EH (cell line): ENCODE measurements around the gene GDPD3.

ENCODE experiments used
- DNase-seq: peaks from one replicate; pipeline ENCODE4 v3.0.0-alpha.2; 2015; ENCODE audit warnings: low read depth

The GDPD3 gene

DNA sequence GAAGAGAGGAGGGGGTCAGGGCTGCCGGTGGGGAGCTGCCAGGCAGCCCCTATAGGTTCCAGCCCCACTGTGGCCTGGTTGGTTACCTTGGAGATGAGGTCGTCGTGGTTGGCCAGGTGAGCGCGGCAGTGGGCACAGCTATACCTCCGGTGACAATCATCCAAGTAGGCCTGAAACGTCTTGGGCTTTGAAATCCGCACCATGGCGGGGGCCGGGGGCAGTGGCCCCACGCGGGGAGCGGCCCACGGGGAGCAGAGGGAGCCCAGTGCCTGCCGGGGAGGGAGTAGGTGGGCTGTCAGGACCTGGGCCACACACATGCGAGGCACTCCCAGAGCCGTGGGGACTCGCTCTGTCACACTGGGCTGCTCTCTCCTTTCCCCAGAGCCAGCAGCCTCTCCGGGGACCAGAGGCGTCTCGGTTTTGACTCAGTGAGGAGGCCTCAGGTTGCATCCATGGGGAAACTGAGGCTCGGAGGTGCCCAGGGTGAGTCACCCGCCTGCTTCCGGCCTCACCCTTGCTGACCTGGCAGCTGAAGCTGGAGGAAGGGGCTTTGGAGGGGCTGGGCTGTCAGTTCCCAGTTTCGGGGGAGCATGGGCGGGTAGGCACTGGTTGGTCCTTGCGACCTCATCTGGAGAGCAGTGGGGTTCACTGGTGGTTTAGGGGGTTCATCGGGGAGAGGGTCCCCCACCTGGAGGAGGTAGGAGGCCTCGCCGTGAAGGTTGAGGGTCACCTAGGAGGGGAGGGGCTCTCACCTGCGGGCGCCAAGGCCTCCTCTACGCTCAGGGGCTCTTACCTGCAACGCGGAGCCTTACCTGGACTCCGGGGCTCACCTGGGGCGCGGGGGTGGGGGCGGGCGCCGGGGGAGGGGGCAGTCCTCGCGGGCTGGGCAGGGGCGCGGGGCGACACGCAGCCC, 17.9 kb downstream of the GDPD3 start:
- peak; percentile 18 for DNase-seq

DNA sequence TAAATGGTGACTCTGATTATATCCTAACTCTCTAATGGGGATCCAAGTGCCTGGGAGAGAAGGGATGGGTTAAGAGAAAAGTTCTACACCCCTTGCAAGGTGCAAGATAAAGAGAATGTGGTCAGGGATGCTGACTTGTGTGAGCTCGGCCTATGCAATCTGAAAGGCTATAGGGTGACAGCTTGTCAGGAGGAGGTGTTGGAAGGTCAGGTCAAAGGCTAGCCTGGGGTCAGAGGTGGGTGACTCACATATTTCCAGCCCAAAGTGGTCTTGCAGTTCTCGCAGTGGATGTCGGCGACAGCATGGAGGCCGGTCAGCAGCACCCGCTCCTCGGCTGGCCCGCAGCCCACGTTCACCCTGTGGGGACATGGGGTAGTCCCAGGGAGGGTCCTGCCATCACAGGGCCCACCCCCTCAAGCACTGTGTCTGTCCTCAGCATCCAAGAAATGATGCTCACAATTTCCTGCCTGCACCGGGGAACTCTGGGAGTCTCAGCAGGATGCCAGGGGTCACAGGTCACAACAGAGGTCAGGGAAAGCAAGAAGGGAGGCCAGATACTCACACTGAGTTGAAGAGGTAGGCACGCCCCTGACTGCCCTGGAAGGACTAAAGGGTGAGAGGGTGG, 18.7 kb downstream of the GDPD3 start:
- DNase-seq, result no peak

DNA sequence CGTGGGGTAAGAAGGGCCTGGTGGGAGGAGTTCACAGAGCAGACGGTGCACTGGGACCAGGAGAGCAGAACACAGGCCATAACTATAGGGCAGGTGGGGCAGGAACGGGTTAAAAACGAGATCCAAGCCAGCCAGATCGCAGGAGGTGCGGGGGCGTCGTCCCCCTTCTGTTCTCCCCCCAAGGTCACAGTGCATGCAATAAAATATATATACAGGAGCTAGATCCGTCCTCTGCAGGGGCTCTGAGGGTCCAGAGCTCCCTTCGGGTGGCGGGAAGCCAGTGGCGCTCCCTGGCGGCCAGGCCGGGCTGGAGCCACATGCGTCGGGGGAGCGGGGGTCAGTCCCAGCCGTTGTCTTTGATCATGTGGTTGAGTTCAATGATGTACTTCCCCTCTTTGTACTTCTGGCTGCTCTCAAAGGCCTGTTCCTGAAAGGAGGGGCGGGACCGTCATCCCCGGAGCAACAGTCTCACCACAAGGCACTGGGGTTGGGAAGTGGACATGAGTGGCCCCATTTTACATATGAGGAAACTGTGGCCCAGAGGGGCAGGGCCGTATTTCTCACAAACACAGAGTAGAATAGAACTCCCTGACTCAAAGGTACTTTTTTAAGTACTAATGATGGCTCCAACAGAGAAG, 20.8 kb downstream of the GDPD3 start:
- DNase-seq, result peak; percentile 43

DNA sequence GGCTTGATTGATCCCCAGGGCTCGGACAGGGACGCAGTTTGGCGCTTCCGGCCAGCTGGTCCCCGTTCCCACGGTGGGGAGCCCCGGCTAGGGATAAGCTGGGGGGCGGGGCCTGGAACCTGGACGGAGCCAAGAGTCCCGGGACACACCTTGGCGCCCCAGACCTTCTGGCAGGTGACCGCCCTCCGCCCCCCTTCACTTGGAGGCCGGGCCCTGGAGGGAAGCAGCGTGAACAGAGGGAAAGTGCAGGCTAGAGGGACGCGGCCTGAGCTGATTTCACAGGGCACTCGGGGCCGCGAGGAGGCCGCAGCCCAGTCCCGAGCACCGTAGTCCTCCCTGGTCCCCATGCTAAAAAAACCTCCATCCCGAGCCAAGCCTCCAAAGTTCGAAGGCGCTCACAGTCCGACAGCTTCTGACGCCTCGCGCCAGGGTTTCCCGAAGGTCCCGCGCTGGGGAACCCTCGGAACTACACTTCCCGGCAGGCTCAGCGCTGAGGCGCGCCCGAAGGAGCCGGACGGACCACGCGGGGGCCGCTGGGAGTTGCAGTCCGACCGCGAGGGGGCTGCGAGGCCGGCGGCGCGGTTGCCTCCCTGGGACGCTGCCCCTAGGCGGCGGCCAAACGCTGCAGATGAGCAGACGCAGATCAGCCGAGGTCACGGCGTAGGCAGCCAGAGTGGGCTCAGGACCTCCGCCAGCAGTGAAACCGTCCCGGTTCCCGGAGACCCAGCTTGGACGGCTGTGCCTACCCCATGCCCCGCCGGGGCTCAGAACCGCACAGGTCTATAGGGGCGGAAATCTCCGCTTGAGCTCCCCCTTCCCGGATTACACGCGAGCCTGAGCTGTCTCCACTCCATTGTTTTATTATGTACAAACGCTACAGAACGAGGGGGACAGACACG, 21.6 kb downstream of the GDPD3 start, which contains the start of gene TBX6:
TSS of gene TBX6 (minus strand) at position 451 of the 899 bp plus-strand sequence. CDS start 731 bp downstream, outside the sequence.
- DNase-seq, result peak; percentile 90

DNA sequence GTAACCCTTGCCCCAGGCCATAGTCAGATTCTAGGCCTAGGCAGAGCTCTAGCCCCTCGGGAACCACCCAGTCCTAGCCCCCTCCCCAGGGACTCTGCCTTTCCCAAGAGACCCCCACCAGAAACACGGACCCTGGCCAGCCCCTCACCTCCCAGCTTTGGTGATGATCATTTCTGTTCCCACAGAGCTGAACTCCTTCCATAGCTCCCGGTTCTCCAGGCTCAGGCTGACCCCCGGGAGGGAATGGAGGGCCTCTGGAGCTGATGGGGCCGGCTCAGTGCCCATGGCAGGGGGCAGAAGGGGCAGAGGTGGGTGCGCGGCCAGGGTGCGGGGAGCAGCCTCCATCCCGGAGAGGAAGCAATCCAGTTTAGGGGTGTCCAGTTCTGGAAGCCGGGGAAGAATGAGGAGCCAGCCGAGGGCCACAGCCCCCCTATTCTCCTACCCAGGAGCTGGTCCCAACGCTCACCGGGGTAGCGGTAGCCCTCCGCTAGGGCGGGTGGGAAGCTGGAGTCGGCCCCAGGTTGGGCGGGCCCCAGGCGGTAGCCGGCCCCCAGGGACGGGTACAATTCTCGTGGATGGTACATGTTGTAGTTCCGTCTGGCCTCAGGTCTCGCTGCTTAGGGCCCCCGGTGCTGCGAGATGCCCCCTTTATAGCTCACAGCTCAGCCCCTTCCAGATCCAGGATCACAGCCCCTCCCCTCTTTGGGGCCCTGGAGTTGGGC, 22.6 kb downstream of the GDPD3 start:
- DNase-seq, result no peak

DNA sequence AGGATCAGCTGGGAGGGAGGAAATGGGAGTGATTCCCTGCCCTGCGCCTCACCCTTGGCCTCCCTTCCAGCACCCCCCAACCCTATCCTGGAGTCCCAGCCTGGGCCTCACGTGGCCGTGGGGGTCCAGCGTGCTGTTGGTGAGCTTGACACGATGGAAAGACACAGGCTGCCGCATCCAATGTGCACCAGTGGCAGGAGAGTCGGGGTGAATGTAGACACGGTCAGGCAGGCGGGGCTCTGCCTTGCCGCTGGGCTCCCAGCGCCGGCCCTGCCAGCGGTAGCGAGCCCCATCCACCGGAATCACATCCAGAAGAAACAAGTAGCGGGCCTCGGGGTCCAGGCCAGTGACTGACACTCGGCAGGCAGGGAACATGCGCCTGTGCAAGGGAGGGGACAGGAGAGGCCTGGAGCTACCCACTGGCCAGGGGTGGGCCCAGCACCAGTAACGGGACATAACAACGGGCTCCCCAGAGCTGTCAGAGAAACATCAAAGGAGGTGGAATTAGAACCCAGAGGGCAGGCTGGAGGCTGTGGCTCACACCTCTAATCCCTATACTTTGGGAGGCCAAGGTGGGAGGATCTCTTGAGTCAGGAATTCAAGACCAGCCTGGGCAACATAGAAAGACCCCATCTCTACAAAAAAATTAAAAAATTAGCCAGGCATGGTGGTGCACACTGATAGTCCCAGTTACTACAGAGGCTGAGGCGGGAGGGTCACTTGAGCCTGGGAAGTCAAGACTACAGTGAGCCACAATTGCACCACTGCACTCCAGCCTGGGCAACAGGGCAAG, 24.3 kb downstream of the GDPD3 start:
- DNase-seq, result no peak

DNA sequence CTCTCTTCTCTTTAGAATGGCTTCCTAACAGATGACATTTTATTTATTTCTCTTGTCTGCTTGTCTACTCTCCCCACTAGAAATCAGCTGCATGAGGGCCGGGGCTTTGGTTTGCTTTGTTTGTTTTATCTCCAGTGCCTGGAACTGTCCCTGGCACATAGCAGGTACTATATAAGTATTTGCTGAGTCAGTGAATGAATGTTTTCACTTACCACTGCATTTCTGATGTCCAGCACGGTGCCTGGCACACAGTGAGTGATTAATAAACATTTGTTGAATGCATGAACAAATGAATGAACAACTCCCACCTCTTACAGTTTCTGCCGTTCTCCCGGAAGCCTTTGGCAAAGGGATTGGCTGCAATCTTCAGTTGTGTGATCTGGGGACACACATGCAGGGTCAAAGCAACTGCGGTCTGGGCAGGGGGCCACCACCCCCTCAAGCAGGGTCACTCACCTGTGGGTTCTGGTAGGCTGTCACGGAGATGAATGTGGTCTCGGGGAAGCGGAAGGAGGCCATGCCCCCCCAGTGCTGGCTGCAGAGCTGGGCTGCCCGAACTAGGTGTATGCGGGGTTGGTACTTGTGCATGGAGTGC, 25.0 kb downstream of the GDPD3 start:
- no peak for DNase-seq

DNA sequence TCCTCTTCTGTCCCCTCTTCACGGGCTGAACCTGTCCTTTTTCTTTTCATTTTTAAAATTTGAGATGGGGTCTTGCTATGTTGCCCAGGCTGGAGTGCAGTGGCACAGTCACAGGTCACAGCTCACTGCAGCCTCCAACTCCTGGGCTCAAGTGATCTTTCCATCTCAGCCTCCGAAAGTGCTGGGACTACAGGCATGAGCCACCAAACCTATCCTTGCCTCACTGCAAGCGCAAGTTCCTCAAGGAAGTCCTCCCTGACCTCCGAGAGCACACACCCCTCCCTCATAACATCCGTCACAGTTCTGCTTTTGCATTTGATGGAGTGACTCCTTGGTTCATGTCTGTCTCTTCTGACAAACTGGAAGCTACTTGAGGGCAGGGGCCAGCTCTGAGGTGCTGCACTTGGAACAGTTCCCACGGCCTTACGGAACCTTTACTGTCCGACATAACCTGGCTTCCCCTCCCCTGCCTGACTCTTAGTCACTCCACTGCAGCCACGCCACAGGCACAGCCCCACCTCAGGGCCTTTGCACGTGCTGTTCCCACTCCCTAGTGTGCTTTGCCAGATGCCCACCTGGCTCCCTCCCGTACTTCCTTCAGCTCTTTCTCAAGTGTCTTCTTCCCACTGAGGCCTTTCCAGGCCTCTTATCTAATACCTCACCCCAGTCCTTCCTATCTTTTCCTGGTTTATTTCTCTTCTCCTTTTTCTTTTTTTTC, 26.0 kb downstream of the GDPD3 start:
- no peak for DNase-seq

DNA sequence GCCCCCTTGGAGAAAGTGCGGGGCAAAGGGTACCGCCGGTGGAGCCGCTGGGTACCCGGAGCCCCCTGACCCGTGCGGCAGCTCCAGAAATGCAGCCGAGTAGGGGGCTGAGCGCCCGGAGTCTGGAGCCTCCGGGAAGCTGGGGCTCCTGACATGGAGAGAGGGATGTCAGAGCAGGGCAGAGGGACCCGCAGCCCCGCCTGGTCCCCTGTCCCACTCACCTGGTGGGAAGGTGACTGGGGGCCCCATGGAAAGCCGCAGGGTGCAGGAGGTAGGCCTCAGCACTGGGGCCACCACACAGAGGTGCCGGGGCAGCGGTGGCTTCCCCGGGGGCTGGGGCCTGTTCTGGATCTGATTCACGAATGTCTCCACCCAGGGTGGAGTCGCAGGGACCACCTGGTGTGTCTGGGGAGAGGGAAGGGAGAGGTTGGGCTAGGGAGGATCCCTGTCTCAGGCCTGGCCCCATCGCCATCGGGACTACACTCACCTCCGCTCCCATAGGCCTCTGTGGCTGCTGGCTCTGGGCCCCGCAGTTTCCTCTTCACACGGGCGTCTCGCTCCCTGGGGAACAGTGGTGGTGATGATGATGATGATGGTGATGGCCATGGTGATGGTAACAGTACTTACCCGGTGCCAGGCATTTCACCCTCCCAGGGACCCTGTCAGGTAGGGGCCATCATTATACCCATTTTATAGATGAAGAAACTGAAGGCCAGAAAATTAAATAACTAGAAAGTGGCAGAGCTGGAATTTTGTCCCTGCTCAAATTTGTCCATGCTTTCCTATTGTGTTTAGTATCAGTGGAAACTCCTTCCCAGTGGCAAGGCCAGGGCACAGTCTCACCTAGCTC, 26.8 kb downstream of the GDPD3 start:
- DNase-seq, result no peak

DNA sequence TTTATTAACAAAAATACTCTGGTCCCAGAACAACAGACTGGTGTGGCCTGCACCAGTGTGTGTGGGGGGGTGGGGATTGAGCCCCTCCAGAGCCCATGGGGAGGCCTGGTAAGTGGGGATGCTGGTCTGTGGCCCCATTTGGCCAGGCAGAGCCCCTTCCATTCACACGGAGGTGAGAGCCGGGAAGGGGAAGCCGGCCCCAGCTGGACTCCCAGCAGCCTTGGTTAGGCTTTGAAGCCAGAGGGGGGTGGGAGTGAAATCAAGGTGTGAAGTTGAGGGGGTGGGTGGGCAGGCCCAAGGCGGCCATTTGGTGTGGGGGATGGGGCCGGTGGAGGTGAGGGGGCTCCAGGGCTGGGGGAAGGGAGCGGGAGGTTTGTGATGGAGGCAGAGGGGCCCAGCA, 27.5 kb downstream of the GDPD3 start:
- no peak for DNase-seq

DNA sequence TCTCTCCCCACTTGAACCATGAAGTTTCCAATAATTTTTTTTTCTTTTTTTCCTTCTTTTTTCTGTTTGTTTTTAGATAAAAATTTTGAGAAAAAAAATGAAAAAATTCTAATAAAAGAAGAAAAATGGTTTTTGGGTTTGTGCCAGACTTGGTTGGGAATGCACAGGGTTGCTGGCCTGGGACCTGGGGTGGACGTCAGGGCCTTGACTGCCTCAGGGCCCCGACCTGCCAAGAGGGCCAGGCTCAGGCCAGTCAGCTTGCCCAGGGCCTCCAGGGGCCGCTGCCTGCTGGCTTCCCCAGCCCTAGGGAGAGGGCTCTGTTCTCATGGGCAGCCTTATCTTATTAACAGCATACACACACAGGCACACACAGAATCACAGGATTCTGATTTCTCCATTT, 28.1 kb downstream of the GDPD3 start:
- DNase-seq, result no peak

DNA sequence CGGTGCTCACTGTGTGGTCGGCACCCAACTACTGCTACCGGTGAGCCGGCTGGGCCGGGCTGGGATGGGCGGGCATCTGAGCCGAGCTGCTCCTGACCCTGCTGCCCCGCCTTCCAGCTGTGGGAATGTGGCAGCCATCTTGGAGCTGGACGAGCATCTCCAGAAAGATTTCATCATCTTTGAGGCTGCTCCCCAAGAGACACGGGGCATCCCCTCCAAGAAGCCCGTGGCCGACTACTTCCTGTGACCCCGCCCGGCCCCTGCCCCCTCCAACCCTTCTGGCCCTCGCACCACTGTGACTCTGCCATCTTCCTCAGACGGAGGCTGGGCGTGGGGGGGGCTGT, 28.5 kb downstream of the GDPD3 start:
- DNase-seq, result no peak

DNA sequence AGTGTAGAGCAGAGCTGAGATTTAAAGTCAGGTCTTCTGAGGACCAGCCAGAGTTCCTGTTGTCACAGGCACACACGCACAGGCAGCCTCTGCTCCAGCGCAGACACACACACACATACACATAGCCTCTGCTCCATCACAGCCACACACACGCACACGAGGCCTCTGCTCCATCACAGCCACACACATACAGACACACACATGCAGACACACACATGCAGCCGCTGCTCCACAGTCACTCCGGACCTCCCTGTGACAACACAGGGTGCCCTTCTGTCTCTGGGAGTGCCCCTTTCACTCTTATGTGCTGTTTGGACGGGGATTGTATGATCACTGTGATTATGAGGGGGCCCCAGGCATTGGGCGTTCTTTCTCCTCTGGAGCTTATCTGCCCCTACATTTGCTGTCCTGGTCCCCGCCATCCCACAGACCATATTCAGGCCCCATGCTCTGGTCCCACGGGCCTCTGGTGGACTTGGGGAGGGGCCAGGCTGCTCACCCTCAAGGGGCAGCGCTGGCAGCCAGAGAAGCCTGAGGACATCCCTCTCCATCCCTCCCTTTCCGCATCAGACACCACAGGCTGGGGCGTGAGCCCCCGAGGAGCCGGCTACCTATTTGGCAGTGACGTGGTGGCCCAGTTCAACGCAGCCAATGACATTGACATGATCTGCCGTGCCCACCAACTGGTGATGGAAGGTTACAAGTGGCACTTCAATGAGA, 29.1 kb downstream of the GDPD3 start:
- DNase-seq, result no peak

DNA sequence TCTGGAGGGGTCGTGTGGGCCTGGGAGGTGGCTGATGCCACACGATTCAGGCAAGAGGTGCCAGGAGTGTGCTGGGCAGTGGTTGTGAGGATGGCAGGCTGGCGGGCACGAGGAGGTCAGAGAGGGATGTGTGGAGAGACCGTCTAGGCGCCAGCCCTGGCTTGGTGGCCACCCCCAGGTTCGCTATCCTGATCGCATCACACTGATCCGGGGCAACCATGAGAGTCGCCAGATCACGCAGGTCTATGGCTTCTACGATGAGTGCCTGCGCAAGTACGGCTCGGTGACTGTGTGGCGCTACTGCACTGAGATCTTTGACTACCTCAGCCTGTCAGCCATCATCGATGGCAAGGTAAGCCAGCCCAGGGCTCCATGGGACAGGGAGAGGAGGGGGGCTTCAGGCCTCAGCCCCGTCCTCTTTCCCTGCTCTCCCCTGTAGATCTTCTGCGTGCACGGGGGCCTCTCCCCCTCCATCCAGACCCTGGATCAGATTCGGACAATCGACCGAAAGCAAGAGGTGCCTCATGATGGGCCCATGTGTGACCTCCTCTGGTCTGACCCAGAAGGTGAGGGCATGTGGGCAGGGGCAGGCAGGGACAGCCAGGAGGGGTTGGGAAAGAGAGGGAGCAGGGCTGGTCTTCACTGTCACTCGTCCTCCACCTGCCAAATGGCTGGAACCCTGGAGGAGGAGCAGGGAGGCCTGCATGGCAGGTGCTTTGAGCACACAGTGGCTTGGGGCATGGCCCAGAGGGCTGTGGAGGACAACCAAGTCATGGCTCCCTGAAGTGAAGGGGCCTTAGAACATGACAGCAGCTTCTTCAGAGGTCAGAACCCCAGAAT, 29.9 kb downstream of the GDPD3 start:
- no peak for DNase-seq

DNA sequence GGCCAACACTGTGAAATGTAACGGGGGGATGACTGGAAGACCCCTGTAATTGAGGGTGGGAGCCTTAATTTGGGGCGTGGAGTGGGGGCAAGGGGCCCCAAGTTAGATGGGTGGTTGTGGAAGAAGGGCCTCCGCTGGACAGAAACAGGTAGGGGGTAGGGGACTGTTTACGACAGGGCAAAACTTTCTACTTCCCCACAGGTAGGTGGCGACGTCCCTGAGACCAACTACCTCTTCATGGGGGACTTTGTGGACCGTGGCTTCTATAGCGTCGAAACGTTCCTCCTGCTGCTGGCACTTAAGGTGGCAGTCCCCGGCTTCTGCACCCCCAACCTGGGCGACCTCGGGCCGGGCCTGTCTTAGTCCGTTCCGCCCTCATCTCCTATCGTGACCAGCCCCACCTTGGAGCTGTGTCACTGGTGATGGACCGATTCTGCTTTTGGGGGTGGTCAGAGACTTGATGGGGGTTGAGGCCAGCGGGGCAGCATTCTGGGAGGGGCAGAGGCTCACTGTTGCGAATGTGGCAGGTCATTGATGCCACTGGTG, 30.7 kb downstream of the GDPD3 start:
- no peak for DNase-seq

DNA sequence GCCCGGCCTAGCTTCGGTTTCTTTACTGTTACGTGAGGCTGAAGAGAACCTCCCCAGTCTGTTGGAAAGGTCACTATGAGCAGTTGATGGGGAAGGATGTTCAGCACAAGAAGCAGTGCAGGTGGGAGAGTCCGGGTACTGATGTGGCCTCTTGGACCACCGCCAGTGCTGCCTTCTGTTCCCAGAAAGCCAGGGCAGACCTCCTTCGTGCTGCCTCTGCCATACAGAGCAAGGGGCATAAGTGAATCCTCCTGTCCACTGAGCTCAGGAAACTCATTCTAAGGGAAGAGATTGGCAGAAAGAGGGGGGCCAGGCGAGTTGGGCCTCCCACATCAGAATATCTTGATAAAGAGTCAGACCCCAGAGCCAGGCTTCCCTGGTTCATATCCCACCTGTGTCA, 33.9 kb downstream of the GDPD3 start:
- no peak for DNase-seq

DNA sequence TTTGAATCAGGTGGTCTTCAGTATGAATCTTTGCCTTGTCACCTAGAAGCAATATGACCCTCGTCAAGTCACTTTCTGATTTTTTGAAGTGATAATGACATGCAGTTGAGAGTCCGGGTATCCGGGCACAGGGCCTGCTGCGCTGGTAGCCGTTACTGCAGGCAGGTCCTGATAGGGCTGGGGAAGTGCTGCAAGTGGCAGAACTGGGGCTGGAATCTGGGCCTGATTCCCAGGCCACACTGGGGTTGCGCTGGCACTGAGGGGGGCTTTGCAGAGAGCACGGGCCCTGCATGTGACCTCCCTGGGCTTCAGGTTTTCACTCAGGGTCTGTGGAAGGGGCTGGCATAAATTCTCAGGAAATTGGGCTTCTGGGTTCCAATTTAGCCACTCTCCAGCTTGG, 34.6 kb downstream of the GDPD3 start:
- no peak for DNase-seq
